AG09309 (cell line): Measurements from ENCODE around the gene OR10K2.

Source experiments
- DNase-seq: peaks from one replicate; pipeline ENCODE4 v3.0.0-alpha.2; 2010; ENCODE audit warnings: low read depth
- H3K4me3 ChIP-seq: 2 replicates; pipeline ENCODE4 v1.5.1; 2011; ENCODE audit warnings: mild to moderate bottlenecking, low read depth, low read length, moderate library complexity; ENCODE audit not compliant: control insufficient read depth
- TF ChIP-seq, protein P1 (sequence below): IDR thresholded peaks from 2 replicates; pipeline ENCODE4 v1.5.1; 2011; ENCODE audit warnings: mild to moderate bottlenecking, low read depth, low read length, inconsistent platforms; ENCODE audit not compliant: insufficient read depth, control insufficient read depth; ENCODE audit errors: missing control alignments

OR10K2 gene, protein sequence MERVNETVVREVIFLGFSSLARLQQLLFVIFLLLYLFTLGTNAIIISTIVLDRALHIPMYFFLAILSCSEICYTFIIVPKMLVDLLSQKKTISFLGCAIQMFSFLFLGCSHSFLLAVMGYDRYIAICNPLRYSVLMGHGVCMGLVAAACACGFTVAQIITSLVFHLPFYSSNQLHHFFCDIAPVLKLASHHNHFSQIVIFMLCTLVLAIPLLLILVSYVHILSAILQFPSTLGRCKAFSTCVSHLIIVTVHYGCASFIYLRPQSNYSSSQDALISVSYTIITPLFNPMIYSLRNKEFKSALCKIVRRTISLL

DNA sequence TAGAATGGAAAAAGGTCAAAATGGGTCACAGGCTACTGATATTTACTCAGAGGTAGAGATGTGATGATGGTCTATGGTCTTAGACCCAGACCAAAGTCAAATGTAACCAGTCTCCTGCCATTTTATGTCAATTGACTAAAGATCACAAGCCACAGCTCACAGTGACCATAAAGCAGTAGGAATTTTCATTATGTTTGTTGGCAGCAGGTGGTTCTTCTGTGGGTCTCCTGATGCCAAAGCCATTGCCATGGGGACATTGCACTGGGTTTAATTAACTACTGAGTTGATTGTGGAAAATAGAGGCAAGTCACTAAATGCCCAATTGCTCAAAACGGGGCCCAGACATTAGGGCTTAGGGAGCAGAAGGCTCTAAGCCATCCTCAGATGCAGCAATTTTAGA, at the start of gene OR10K2:
OR10K2 (minus strand) TSS at position 101 of the 400 bp plus-strand sequence. CDS start 5,371 bp downstream, outside the sequence.
- no peak within 1 kb of the TSS for H3K4me3 ChIP-seq
- no peak for DNase-seq
- TF ChIP-seq, protein P1, sequence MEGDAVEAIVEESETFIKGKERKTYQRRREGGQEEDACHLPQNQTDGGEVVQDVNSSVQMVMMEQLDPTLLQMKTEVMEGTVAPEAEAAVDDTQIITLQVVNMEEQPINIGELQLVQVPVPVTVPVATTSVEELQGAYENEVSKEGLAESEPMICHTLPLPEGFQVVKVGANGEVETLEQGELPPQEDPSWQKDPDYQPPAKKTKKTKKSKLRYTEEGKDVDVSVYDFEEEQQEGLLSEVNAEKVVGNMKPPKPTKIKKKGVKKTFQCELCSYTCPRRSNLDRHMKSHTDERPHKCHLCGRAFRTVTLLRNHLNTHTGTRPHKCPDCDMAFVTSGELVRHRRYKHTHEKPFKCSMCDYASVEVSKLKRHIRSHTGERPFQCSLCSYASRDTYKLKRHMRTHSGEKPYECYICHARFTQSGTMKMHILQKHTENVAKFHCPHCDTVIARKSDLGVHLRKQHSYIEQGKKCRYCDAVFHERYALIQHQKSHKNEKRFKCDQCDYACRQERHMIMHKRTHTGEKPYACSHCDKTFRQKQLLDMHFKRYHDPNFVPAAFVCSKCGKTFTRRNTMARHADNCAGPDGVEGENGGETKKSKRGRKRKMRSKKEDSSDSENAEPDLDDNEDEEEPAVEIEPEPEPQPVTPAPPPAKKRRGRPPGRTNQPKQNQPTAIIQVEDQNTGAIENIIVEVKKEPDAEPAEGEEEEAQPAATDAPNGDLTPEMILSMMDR = no peak

DNA sequence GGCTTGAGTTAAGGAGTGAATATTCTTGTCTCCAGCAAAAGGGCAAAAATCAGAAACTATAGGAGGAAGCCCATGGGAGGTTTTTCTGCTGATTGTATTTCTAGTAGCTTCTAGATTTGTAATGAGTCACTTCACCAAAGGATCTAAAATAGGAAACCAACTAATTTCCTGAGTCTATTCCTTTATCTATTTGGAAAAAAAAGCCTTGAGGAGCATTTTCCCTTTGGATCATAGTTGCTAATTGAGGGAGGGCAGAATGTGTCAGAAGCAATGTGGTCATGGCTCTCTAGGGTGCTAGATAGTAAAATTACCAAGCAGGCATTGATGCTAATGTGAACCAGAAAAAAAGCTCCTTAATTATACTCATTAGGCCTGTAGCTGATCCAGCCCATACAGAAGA, 45.9 kb upstream of the OR10K2 start, which contains the start of gene OR10R2:
OR10R2 (plus strand) TSS at position 301 of the 400 bp plus-strand sequence. CDS start 106 bp downstream, outside the sequence.
- TF ChIP-seq, protein P1 = no peak
- no peak for DNase-seq

DNA sequence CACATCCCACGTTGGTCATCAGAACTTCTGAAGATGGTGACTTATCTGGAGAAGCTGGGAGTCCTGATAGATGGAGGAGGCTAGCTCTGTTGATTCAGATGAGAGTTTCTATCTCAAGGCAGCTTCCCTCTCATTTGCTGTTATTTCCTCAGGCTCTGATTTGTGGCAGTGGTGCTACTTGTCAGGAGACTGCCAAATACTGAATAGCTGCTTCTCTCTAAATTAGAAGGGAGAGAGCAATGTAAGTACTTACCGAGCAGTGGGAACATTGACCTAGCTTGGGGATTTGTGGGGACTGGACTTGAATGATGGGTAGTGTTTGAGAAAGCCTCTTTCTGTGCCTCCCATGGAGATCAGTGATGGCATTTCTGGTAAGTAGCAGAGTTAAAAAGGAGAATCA, 35.5 kb upstream of the OR10K2 start, which contains the start of gene OR10K1:
OR10K1 (plus strand) TSS at position 301 of the 400 bp plus-strand sequence. CDS start 3,728 bp downstream, outside the sequence.
- H3K4me3 ChIP-seq = no peak within 1 kb of the TSS
- no peak for DNase-seq
- TF ChIP-seq, protein P1 = no peak

More for the DNA sequence above, 45.9 kb upstream of the OR10K2 start, which contains the start of gene OR10R2:
- no peak within 1 kb of the TSS for H3K4me3 ChIP-seq

DNA sequence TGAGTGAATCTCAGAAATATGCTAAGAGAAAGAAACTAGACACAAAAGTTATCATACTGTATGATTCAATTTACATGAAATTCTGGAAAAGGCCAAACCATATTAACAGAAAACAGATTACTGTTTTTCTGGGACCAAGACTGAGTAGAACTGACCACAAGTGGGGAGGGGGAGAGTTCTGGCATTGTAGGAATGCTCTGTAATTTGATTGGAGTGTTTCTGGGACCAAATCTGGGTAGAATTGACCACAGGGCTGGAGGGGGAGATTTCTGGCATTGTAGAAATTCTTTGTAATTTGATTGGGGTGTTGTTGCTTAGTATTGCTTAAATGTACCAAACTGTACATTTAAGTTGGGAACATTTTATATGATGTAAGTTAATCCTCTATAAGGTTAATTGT, 32.2 kb upstream of the OR10K2 start:
- no peak overlapping the region for H3K4me3 ChIP-seq
- no peak for DNase-seq
- TF ChIP-seq, protein P1 = no peak

DNA sequence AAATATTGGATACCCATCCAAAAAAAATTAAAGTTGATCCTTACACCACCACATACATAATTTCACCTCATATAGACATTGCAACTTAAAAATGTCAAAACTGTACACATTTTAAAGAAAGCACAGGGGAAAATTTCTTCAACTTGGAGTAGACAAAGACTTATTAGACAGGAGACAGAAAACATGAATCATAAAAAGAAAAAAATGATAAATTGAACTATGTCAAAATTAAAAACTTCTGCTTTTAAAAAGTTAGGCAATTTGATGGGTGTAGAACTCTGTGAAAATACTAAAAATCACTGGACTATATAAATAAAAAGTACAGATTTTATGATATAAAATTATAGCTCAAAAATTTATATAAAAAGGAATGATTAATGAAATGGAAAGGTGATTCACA, 31.2 kb upstream of the OR10K2 start:
- TF ChIP-seq, protein P1 = no peak
- no peak for DNase-seq
- no peak overlapping the region for H3K4me3 ChIP-seq

DNA sequence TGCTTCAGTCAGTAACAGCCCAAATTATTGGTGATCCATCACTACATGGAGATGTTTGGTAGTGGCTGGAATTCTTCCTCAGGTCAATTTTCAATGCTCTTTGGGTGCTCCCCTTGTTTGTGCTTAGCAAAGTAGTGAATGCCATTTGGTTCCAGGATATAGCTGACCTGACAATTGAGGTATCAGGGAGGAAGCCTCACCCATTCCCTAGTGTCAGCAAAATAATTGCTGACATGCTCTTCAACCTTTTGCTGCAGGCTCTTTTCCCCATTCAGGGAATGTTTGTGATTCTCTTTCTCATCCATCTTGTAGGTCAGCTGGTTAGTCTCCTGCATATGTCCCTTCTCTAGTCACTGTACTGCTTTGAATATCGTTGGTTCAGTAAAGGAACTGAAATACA, 28.5 kb upstream of the OR10K2 start:
- no peak overlapping the region for H3K4me3 ChIP-seq
- DNase-seq = no peak
- TF ChIP-seq, protein P1 = no peak
